HEK293 (cell line): ENCODE results near the gene PTPRG.

Experiments used
- CTCF ChIA-PET: fragments of 350-600 bp; formaldehyde crosslinking; extraction: SDS; loops from one replicate; lab custom pipeline; 2021; ENCODE audit warnings: antibody characterized with exemption; lab: Yijun Ruan, JAX
- POLR2A ChIA-PET: fragments of 300-600 bp; formaldehyde crosslinking; extraction: SDS; loops from one replicate; lab custom pipeline; 2020; ENCODE audit warnings: antibody characterized with exemption, inconsistent platforms; lab: Yijun Ruan, JAX
- H3K27ac ChIP-seq: fragments of 200-500 bp; sonication (Bioruptor generic); 2 replicates; pipeline ENCODE4 v1.5.1; 2014; ENCODE audit warnings: low read depth, low read length, control low read depth, inconsistent platforms; ENCODE audit errors: extremely low read depth
- H3K36me3 ChIP-seq, 2 experiments: fragments of 200-500 bp in 1 of 2; sonication (Bioruptor generic) in 1 of 2; 1 replicate in 1 of 2; 2 replicates in 1 of 2; pipeline ENCODE4 v1.5.1; 2014 to 2017; ENCODE audit warnings: inconsistent platforms in 2 of 2, low read length in 2 of 2; ENCODE audit not compliant: control insufficient read depth in 2 of 2, insufficient read depth in 1 of 2
- H3K4me1 ChIP-seq: fragments of 200-500 bp; sonication (Bioruptor generic); 2 replicates; pipeline ENCODE4 v1.5.1; 2014; ENCODE audit warnings: mild to moderate bottlenecking, low read length, inconsistent platforms; ENCODE audit not compliant: control insufficient read depth, insufficient read depth
- H3K4me3 ChIP-seq: 2 replicates; pipeline ENCODE4 v1.5.1; 2011; ENCODE audit warnings: low read depth, mild to moderate bottlenecking, control low read depth, low read length, moderate library complexity
- H3K9me3 ChIP-seq: fragments of 200-500 bp; sonication (Bioruptor generic); 2 replicates; pipeline ENCODE4 v1.5.1; 2014; ENCODE audit warnings: low read depth, low read length, inconsistent platforms; ENCODE audit not compliant: control insufficient read depth, insufficient read depth
- KLF8 ChIP-seq: fragments of 450-650 bp; formaldehyde crosslinking; IDR thresholded peaks from 2 replicates; pipeline ENCODE4 v1.5.1; 2016; ENCODE audit warnings: missing biosample characterization, missing genetic modification characterization
- MEIS1 ChIP-seq: sonication (generic); formaldehyde crosslinking; IDR thresholded peaks from 2 replicates; pipeline ENCODE4 v1.8.1; 2022; ENCODE audit warnings: missing genetic modification reagents, mild to moderate bottlenecking, borderline replicate concordance
- MYNN ChIP-seq: fragments of 450-650 bp; formaldehyde crosslinking; IDR thresholded peaks from 2 replicates; pipeline ENCODE4 v1.5.1; 2016; ENCODE audit warnings: missing biosample characterization, missing genetic modification characterization, borderline replicate concordance
- SETDB1 ChIP-seq: IDR thresholded peaks from one replicate; pipeline ENCODE4 v1.6.1; 2017; ENCODE audit warnings: mild to moderate bottlenecking, low read length, moderate library complexity, mixed read lengths; ENCODE audit not compliant: insufficient read length
- SP3 ChIP-seq: fragments of 450-650 bp; formaldehyde crosslinking; IDR thresholded peaks from 2 replicates; pipeline ENCODE4 v1.5.1; 2016; ENCODE audit warnings: missing biosample characterization, missing genetic modification characterization
- ZBTB21 ChIP-seq: fragments of 450-650 bp; formaldehyde crosslinking; IDR thresholded peaks from 2 replicates; pipeline ENCODE4 v1.5.1; 2017; ENCODE audit warnings: missing biosample characterization, missing genetic modification characterization
- ZNF114 ChIP-seq: fragments of 450-650 bp; formaldehyde crosslinking; IDR thresholded peaks from 2 replicates; pipeline ENCODE4 v1.5.0; 2017; ENCODE audit warnings: missing biosample characterization, missing genetic modification characterization
- ZNF121 ChIP-seq: fragments of 450-650 bp; formaldehyde crosslinking; IDR thresholded peaks from 2 replicates; pipeline ENCODE4 v1.5.1; 2016; ENCODE audit warnings: missing biosample characterization, missing genetic modification characterization
- ZNF140 ChIP-seq: fragments of 450-650 bp; formaldehyde crosslinking; IDR thresholded peaks from 2 replicates; pipeline ENCODE4 v1.5.1; 2016; ENCODE audit warnings: missing biosample characterization, missing genetic modification characterization
- ZNF157 ChIP-seq: fragments of 450-650 bp; formaldehyde crosslinking; IDR thresholded peaks from 2 replicates; pipeline ENCODE4 v1.5.1; 2016; ENCODE audit warnings: missing biosample characterization, missing genetic modification characterization
- ZNF292 ChIP-seq: fragments of 450-650 bp; formaldehyde crosslinking; IDR thresholded peaks from 2 replicates; pipeline ENCODE4 v1.5.1; 2016; ENCODE audit warnings: low read depth, missing biosample characterization, missing genetic modification characterization, borderline replicate concordance
- ZNF394 ChIP-seq: fragments of 450-650 bp; formaldehyde crosslinking; IDR thresholded peaks from 2 replicates; pipeline ENCODE4 v1.5.1; 2016; ENCODE audit warnings: missing biosample characterization, missing genetic modification characterization, mild to moderate bottlenecking, moderate library complexity, borderline replicate concordance
- ZNF626 ChIP-seq: fragments of 450-650 bp; sonication (Bioruptor Pico); formaldehyde crosslinking; IDR thresholded peaks from 2 replicates; pipeline ENCODE4 v1.5.1; 2018; ENCODE audit warnings: missing biosample characterization, missing genetic modification characterization, inconsistent platforms
- ZNF629 ChIP-seq: fragments of 450-650 bp; formaldehyde crosslinking; IDR thresholded peaks from 2 replicates; pipeline ENCODE4 v1.5.1; 2017; ENCODE audit warnings: missing biosample characterization, missing genetic modification characterization
- ZNF664 ChIP-seq: fragments of 450-650 bp; formaldehyde crosslinking; IDR thresholded peaks from 2 replicates; pipeline ENCODE4 v1.5.1; 2016; ENCODE audit warnings: missing biosample characterization, missing genetic modification characterization
- TF ChIP-seq, protein P1 (sequence below): fragments of 450-650 bp; formaldehyde crosslinking; IDR thresholded peaks from 2 replicates; pipeline ENCODE4 v1.5.1; 2016; ENCODE audit warnings: missing biosample characterization, missing genetic modification characterization
- TF ChIP-seq, protein P2 (sequence below): fragments of 450-650 bp; formaldehyde crosslinking; IDR thresholded peaks from 2 replicates; pipeline ENCODE4 v1.5.1; 2016; ENCODE audit warnings: missing biosample characterization, missing genetic modification characterization
- TF ChIP-seq, protein P3 (sequence below): fragments of 450-650 bp; formaldehyde crosslinking; IDR thresholded peaks from 2 replicates; pipeline ENCODE4 v1.5.1; 2017; ENCODE audit warnings: missing biosample characterization, missing genetic modification characterization
- TF ChIP-seq, protein P4 (sequence below): fragments of 450-650 bp; formaldehyde crosslinking; IDR thresholded peaks from 2 replicates; pipeline ENCODE4 v1.5.1; 2016; ENCODE audit warnings: missing biosample characterization, missing genetic modification characterization

PTPRG gene

DNA sequence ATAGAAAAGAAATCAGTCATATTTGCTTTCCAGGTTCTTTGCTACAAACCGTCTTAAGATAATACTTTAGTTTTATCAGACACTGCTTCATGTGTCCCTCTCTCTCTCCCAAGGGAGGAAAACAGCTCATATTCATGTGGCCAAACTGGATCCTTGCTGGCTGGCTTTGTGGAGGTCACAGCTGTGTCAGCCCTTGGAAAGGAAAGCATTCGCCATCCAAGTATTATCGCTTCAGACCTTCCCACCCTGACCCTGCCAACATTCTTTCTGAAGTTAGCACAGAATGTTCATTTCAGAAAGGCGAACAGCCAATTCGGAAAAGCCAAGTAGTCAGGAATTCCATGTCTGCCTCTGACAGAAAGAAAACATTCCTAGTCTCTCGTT, 598.3 kb downstream of the PTPRG start:
- Histone ChIP-seq H3K9me3 (no peaks in the 10 kb centered on the region), H3K4me3 (no peak overlapping the region), H3K27ac (no peak overlapping the region), H3K4me1 (no peaks in the 10 kb centered on the region), H3K36me3 (no peaks in the 10 kb centered on the region)
- POLR2A ChIA-PET: no interaction called here
- TF ChIP-seq ZNF121: no peak
- TF ChIP-seq ZBTB21 (tag by site-specific recombination): no peak
- CTCF ChIA-PET: no interaction called here

DNA sequence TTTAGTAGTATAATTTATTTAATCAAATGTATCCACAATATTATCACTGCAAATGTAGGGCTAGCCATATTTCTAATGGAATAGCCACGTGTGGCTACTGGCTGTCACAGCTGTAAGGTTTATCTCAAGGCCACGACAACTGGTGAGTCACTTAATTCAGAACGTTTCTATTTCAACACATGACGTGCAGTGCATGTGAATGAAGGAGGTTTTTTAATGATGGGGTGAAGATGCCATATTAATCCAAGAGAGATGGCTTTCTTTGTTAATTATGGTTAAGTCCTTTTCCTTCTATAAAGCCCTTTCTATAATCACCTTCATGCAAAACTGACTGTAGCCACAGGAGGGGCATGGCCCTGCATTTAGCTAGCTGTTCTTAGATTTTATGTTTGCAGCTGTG, 600.0 kb downstream of the PTPRG start:
- H3K4me1 ChIP-seq: no peaks in the 10 kb centered on the region
- POLR2A ChIA-PET: no interaction called here
- TF ChIP-seq ZNF629 (tag by site-specific recombination) (no peak), ZNF394 (no peak), MEIS1 (no peak), ZNF664 (tag by site-specific recombination) (no peak), ZNF121 (no peak), SP3 (no peak), ZNF140 (no peak), ZNF626 (no peak), SETDB1 (no peak), ZNF157 (tag by site-specific recombination) (no peak), ZNF292 (no peak), MYNN (tag by site-specific recombination) (no peak), KLF8 (no peak), ZNF114 (tag by site-specific recombination) (no peak)
- TF ChIP-seq, protein P1, sequence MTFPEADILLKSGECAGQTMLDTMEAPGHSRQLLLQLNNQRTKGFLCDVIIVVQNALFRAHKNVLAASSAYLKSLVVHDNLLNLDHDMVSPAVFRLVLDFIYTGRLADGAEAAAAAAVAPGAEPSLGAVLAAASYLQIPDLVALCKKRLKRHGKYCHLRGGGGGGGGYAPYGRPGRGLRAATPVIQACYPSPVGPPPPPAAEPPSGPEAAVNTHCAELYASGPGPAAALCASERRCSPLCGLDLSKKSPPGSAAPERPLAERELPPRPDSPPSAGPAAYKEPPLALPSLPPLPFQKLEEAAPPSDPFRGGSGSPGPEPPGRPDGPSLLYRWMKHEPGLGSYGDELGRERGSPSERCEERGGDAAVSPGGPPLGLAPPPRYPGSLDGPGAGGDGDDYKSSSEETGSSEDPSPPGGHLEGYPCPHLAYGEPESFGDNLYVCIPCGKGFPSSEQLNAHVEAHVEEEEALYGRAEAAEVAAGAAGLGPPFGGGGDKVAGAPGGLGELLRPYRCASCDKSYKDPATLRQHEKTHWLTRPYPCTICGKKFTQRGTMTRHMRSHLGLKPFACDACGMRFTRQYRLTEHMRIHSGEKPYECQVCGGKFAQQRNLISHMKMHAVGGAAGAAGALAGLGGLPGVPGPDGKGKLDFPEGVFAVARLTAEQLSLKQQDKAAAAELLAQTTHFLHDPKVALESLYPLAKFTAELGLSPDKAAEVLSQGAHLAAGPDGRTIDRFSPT (tag by site-specific recombination): no peak
- TF ChIP-seq, protein P2, sequence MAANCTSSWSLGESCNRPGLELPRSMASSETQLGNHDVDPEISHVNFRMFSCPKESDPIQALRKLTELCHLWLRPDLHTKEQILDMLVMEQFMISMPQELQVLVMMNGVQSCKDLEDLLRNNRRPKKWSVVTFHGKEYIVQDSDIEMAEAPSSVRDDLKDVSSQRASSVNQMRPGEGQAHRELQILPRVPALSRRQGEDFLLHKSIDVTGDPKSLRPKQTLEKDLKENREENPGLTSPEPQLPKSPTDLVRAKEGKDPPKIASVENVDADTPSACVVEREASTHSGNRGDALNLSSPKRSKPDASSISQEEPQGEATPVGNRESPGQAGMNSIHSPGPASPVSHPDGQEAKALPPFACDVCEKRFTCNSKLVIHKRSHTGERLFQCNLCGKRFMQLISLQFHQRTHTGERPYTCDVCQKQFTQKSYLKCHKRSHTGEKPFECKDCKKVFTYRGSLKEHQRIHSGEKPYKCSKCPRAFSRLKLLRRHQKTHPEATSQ (tag by site-specific recombination): no peak
- TF ChIP-seq, protein P3, sequence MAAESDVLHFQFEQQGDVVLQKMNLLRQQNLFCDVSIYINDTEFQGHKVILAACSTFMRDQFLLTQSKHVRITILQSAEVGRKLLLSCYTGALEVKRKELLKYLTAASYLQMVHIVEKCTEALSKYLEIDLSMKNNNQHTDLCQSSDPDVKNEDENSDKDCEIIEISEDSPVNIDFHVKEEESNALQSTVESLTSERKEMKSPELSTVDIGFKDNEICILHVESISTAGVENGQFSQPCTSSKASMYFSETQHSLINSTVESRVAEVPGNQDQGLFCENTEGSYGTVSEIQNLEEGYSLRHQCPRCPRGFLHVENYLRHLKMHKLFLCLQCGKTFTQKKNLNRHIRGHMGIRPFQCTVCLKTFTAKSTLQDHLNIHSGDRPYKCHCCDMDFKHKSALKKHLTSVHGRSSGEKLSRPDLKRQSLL (tag by site-specific recombination): no peak
- TF ChIP-seq, protein P4, sequence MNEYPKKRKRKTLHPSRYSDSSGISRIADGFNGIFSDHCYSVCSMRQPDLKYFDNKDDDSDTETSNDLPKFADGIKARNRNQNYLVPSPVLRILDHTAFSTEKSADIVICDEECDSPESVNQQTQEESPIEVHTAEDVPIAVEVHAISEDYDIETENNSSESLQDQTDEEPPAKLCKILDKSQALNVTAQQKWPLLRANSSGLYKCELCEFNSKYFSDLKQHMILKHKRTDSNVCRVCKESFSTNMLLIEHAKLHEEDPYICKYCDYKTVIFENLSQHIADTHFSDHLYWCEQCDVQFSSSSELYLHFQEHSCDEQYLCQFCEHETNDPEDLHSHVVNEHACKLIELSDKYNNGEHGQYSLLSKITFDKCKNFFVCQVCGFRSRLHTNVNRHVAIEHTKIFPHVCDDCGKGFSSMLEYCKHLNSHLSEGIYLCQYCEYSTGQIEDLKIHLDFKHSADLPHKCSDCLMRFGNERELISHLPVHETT (tag by site-specific recombination): no peak
- TF ChIP-seq, all 188 proteins: peak for 0
- Histone ChIP-seq H3K27ac (no peak overlapping the region), H3K9me3 (no peaks in the 10 kb centered on the region), H3K4me3 (no peak overlapping the region), H3K36me3 (no peaks in the 10 kb centered on the region)
- CTCF ChIA-PET: no interaction called here
